IMR-90 (cell line): Measurements from ENCODE around the gene CMC1.

Experiments used
- BHLHE40 ChIP-seq: fragments of 150-350 bp; IDR thresholded peaks from 2 replicates; pipeline ENCODE4 v1.6.1; 2016; ENCODE audit warnings: mild to moderate bottlenecking, low read depth, low read length
- CEBPB ChIP-seq: IDR thresholded peaks from 2 replicates; pipeline ENCODE4 v1.6.1; 2012; ENCODE audit warnings: low read depth, low read length, improper control_type of control experiment
- CTCF ChIP-seq: conservative IDR thresholded peaks from 2 replicates; pipeline ENCODE4 v1.5.1; 2012; ENCODE audit warnings: mild to moderate bottlenecking, low read depth, low read length, improper control_type of control experiment
- MAFK ChIP-seq: IDR thresholded peaks from 2 replicates; pipeline ENCODE4 v1.6.1; 2012; ENCODE audit warnings: low read depth, low read length, improper control_type of control experiment
- MAZ ChIP-seq: IDR thresholded peaks from 2 replicates; pipeline ENCODE4 v1.6.1; 2012; ENCODE audit warnings: low read depth, mild to moderate bottlenecking, low read length, improper control_type of control experiment, moderate library complexity, borderline replicate concordance
- POLR2A ChIP-seq: IDR thresholded peaks from 2 replicates; pipeline ENCODE4 v1.6.1; 2012; ENCODE audit warnings: mild to moderate bottlenecking, low read depth, low read length
- SMC3 ChIP-seq: fragments of 150-350 bp; IDR thresholded peaks from 2 replicates; pipeline ENCODE4 v1.6.1; 2016; ENCODE audit warnings: low read depth, mild to moderate bottlenecking, antibody characterized with exemption, low read length, moderate library complexity
- USF2 ChIP-seq: fragments of 150-350 bp; IDR thresholded peaks from 2 replicates; pipeline ENCODE4 v1.6.1; 2017; ENCODE audit warnings: mild to moderate bottlenecking, antibody characterized with exemption, low read length, low read depth

GRCh38 chr3:28328188-28329151 is 87.1 kb downstream of the CMC1 start:
- TF ChIP-seq CEBPB = no peak
- TF ChIP-seq CTCF = peak; percentile 66
- no peak for TF ChIP-seq POLR2A
- TF ChIP-seq SMC3 = peak; percentile 37; the same call in 1 of the 2 replicates
- no peak for TF ChIP-seq BHLHE40
- no peak for TF ChIP-seq USF2
- TF ChIP-seq MAFK = no peak
- no peak for TF ChIP-seq MAZ
